Measurements from ENCODE around the gene SAMD8. TPM values are rescaled to one million over a fixed set of nuclear protein-coding genes. Genes with fewer than 3 reads are reported as not detected.

The SAMD8 gene
- total and polyA plus RNA-seq, 12 donors: 5.7 to 48.7 (median 29.1) TPM

GRCh38 chr10:75207079-75207856 lies 95.8 kb downstream of the SAMD8 start:
- no peaks in the 10 kb centered on the region for H3K9me3 ChIP-seq (replicated peaks in 1 of 3)
- DNase-seq: no peak
- peaks cover 18 to 38% of the 10 kb centered on the region in 2 donors for H3K4me1 ChIP-seq (replicated peaks in 1 of 2)
- no peaks in the 10 kb centered on the region for H3K27me3 ChIP-seq
- intact Hi-C loops (cut with DNase I): no loop called here
- 66 to 83% (median 72%) methylated on average over 10 to 13 of the region's 13 CpGs for WGBS, 4 donors
- no peaks in the 10 kb centered on the region for H3K36me3 ChIP-seq (replicated peaks in 1 of 2)
- peak overlapping the region in 1 of 5 donors; percentile 53 for H3K27ac ChIP-seq
- no peak overlapping the region for H3K4me3 ChIP-seq
- TF ChIP-seq POLR2A (IDR thresholded peaks at IDR 0.05) (no peak), CTCF (IDR thresholded peaks at IDR 0.05) (no peak)

- Histone ChIP-seq H3K4me1 (replicated peaks in 1 of 2) (peaks cover 23 to 40% of the 10 kb centered on the region in 2 donors), H3K36me3 (replicated peaks in 1 of 2) (peaks cover 0 to 2% of the 10 kb centered on the region in 2 donors), H3K4me3 (no peak overlapping the region), H3K9me3 (replicated peaks in 1 of 3) (no peaks in the 10 kb centered on the region), H3K27ac (peak overlapping the region in 3 of 5 donors; percentile 16 to 99 (median 53)), H3K27me3 (no peaks in the 10 kb centered on the region)
- 97 to 100% (median 99%) methylated on average over 1 of the region's 1 CpG for WGBS, 4 donors
- DNase-seq: no peak
- intact Hi-C loops (cut with DNase I): no loop called here
- no peak for TF ChIP-seq POLR2A (IDR thresholded peaks at IDR 0.05)
These were observed 96.3 kb downstream of the SAMD8 start for GRCh38 chr10:75207857-75208144.

- peak in 3 of 7 donors; percentile 57 to 70 (median 64) for DNase-seq
- Histone ChIP-seq H3K36me3 (replicated peaks in 1 of 2) (peaks cover 0 to 6% of the 10 kb centered on the region in 2 donors), H3K4me3 (no peak overlapping the region), H3K9me3 (replicated peaks in 1 of 3) (no peaks in the 10 kb centered on the region), H3K27me3 (no peaks in the 10 kb centered on the region), H3K27ac (peak overlapping the region in 4 of 5 donors; percentile 16 to 99 (median 44)), H3K4me1 (replicated peaks in 1 of 2) (peaks cover 24 to 40% of the 10 kb centered on the region in 2 donors)
- intact Hi-C loops (cut with DNase I): no loop called here
- 43 to 66% (median 52%) methylated on average over 3 to 4 of the region's 4 CpGs for WGBS, 4 donors
- TF ChIP-seq CTCF (IDR thresholded peaks at IDR 0.05): no peak
- TF ChIP-seq POLR2A (IDR thresholded peaks at IDR 0.05): no peak
These were observed 96.7 kb downstream of the SAMD8 start for GRCh38 chr10:75208181-75208580.

- DNase-seq: no peak
- Histone ChIP-seq H3K4me3 (peak overlapping the region in 1 of 4 donors; percentile 94), H3K9me3 (replicated peaks in 1 of 3) (no peaks in the 10 kb centered on the region), H3K4me1 (replicated peaks in 1 of 2) (peaks cover 19 to 33% of the 10 kb centered on the region in 2 donors), H3K27me3 (no peaks in the 10 kb centered on the region), H3K36me3 (replicated peaks in 1 of 2) (peaks cover 0 to 17% of the 10 kb centered on the region in 2 donors), H3K27ac (peak overlapping the region; percentile 95 to 99 (median 98))
- intact Hi-C loops (cut with DNase I): no loop called here
- WGBS, 4 donors: 76 to 83% (median 81%) methylated on average over 16 of the region's 16 CpGs
- no peak for TF ChIP-seq POLR2A (IDR thresholded peaks at IDR 0.05)
- TF ChIP-seq CTCF (IDR thresholded peaks at IDR 0.05): no peak
These were observed 97.8 kb downstream of the SAMD8 start for GRCh38 chr10:75209086-75209920.
